Measurements from ENCODE around the gene ST13.
"Not testable (repeated sequence)": the region's sequence is repeated elsewhere in the genome, so short reads cannot be mapped to it uniquely, and the experiment has no call there.

Gene ST13

GRCh38 chr22:40838486-40838885 is 18.0 kb downstream of the ST13 start:
- DNase-seq (ENCODE audit: low spot score): no peak

GRCh38 chr22:40834619-40835018 is 21.8 kb downstream of the ST13 start:
- DNase-seq (ENCODE audit: low spot score): no peak

GRCh38 chr22:40829131-40829530 is 27.3 kb downstream of the ST13 start:
- DNase-seq (ENCODE audit: low spot score): no peak

GRCh38 chr22:40826984-40827741 is 29.3 kb downstream of the ST13 start:
- DNase-seq (ENCODE audit: low spot score): no peak

GRCh38 chr22:40826292-40826691 is 30.1 kb downstream of the ST13 start:
- DNase-seq (ENCODE audit: low spot score): not testable (repeated sequence)

GRCh38 chr22:40823426-40823825 is 33.0 kb downstream of the ST13 start:
- no peak for DNase-seq (ENCODE audit: low spot score)

GRCh38 chr22:40819599-40820140 is 36.8 kb downstream of the ST13 start:
- peak; percentile 55 for DNase-seq (ENCODE audit: low spot score)

GRCh38 chr22:40818747-40819598 is 37.5 kb downstream of the ST13 start, which contains the start of gene SLC25A17:
Gene SLC25A17, minus strand, starts transcription at chr22:40819346. Its CDS starts 98 bp downstream, at chr22:40819248.
- peak; percentile 85 for DNase-seq (ENCODE audit: low spot score)

GRCh38 chr22:40818192-40818746 is 38.2 kb downstream of the ST13 start:
- DNase-seq (ENCODE audit: low spot score): no peak

- DNase-seq (ENCODE audit: low spot score): no peak
Measured at GRCh38 chr22:40817737-40818136, 38.7 kb downstream of the ST13 start.

- no peak for DNase-seq (ENCODE audit: low spot score)
Measured at GRCh38 chr22:40813912-40814315, 42.5 kb downstream of the ST13 start.

GRCh38 chr22:40808018-40808841 is 48.2 kb downstream of the ST13 start:
- DNase-seq (ENCODE audit: low spot score): no peak

GRCh38 chr22:40806711-40807110 is 49.7 kb downstream of the ST13 start:
- DNase-seq (ENCODE audit: low spot score): no peak

GRCh38 chr22:40805699-40806203 is 50.7 kb downstream of the ST13 start:
- no peak for DNase-seq (ENCODE audit: low spot score)

GRCh38 chr22:40805239-40805638 is 51.2 kb downstream of the ST13 start:
- DNase-seq (ENCODE audit: low spot score): no peak

GRCh38 chr22:40803321-40803720 is 53.1 kb downstream of the ST13 start:
- DNase-seq (ENCODE audit: low spot score): no peak

GRCh38 chr22:40799008-40799407 is 57.4 kb downstream of the ST13 start:
- DNase-seq (ENCODE audit: low spot score): no peak

- DNase-seq (ENCODE audit: low spot score): no peak
Measured at GRCh38 chr22:40797427-40797826, 59.0 kb downstream of the ST13 start.

GRCh38 chr22:40792451-40792850 is 64.0 kb downstream of the ST13 start:
- no peak for DNase-seq (ENCODE audit: low spot score)

- no peak for DNase-seq (ENCODE audit: low spot score)
Measured at GRCh38 chr22:40791241-40791640, 65.2 kb downstream of the ST13 start.

GRCh38 chr22:40789131-40789530 is 67.3 kb downstream of the ST13 start:
- DNase-seq (ENCODE audit: low spot score): no peak
